ENCODE measurements around the gene BOLA1.

The BOLA1 gene

DNA sequence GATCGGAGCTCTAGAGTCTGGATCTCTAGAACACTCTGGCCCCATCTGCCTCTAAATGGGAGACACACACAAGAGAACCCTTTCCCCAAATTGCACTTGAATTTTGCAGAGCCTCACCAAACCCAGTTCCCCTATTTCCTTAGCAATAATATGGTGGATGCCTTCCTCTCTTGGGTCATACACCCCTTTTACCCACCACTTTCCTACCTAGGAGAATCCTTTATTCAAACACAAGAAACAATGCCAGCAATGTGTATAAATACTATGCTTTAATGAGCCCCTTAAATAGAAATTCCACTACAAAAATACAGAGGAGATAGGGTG is 29.0 kb downstream of the BOLA1 start:
- no peak for TF ChIP-seq TAF1 (IDR thresholded peaks at IDR 0.05; ENCODE audit: borderline replicate concordance, insufficient read depth, low read length)
- TF ChIP-seq REST (IDR thresholded peaks at IDR 0.05; ENCODE audit: insufficient read depth in 1 of 2, low read depth in 2 of 2, low read length in 2 of 2), result no peak

GRCh38 chr1:149929856-149930255 is 30.5 kb downstream of the BOLA1 start:
- no peak for TF ChIP-seq POLR2AphosphoS5 (IDR thresholded peaks at IDR 0.05; ENCODE audit: low read depth, low read length)
- no peak for TF ChIP-seq FOXP2 (optimal IDR thresholded peaks at IDR 0.05; ENCODE audit: borderline replicate concordance, extremely low read depth, extremely low read length, insufficient read depth)
- no peak for TF ChIP-seq REST (IDR thresholded peaks at IDR 0.05; ENCODE audit: insufficient read depth in 1 of 2, low read depth in 2 of 2, low read length in 2 of 2)
- no peak for TF ChIP-seq SIN3A (IDR thresholded peaks at IDR 0.05; ENCODE audit: borderline replicate concordance, insufficient read depth, low read length)

DNA sequence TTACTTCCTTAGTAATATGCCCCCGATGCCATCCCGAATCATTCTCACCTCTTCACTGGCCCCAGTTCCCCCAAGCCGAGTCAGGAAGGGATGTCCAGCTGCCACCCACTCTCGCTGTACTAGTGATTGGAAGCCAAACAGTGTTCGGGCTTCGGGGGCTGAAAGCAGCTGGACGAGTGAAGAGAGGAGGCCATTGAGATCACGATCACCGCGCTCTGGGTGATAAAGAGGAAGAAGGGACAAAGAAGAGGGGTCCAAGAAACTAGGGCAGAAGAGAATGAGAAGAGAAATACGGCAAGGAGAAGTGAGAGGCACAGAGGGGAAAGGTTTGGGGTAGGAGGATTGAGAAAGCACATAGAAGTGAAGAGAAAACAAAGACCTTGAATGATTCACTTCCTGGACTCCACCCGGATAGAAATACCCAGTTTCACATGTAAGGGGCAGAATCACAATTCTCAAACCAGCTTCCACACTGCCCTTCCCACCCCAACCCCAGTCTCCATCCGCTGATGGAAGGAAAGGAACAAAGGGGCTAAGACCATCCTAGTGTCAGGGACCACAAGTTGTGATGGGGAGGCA is 31.9 kb downstream of the BOLA1 start:
- no peak for TF ChIP-seq SIN3A (IDR thresholded peaks at IDR 0.05; ENCODE audit: borderline replicate concordance, insufficient read depth, low read length)
- TF ChIP-seq FOXP2 (optimal IDR thresholded peaks at IDR 0.05; ENCODE audit: borderline replicate concordance, extremely low read depth, extremely low read length, insufficient read depth), result no peak
- no peak for TF ChIP-seq POLR2AphosphoS5 (IDR thresholded peaks at IDR 0.05; ENCODE audit: low read depth, low read length)
- TF ChIP-seq TAF1 (IDR thresholded peaks at IDR 0.05; ENCODE audit: borderline replicate concordance, insufficient read depth, low read length), result no peak
- no peak for TF ChIP-seq REST (IDR thresholded peaks at IDR 0.05; ENCODE audit: insufficient read depth in 1 of 2, low read depth in 2 of 2, low read length in 2 of 2)

GRCh38 chr1:149932474-149932873 is 33.1 kb downstream of the BOLA1 start:
- TF ChIP-seq REST (IDR thresholded peaks at IDR 0.05; ENCODE audit: insufficient read depth in 1 of 2, low read depth in 2 of 2, low read length in 2 of 2) (no peak), TAF1 (IDR thresholded peaks at IDR 0.05; ENCODE audit: borderline replicate concordance, insufficient read depth, low read length) (no peak), FOXP2 (optimal IDR thresholded peaks at IDR 0.05; ENCODE audit: borderline replicate concordance, extremely low read depth, extremely low read length, insufficient read depth) (no peak), POLR2AphosphoS5 (IDR thresholded peaks at IDR 0.05; ENCODE audit: low read depth, low read length) (no peak), SIN3A (IDR thresholded peaks at IDR 0.05; ENCODE audit: borderline replicate concordance, insufficient read depth, low read length) (no peak)

GRCh38 chr1:149933208-149933607 is 33.8 kb downstream of the BOLA1 start:
- no peak for TF ChIP-seq SIN3A (IDR thresholded peaks at IDR 0.05; ENCODE audit: borderline replicate concordance, insufficient read depth, low read length)
- no peak for TF ChIP-seq REST (IDR thresholded peaks at IDR 0.05; ENCODE audit: insufficient read depth in 1 of 2, low read depth in 2 of 2, low read length in 2 of 2)
- TF ChIP-seq POLR2AphosphoS5 (IDR thresholded peaks at IDR 0.05; ENCODE audit: low read depth, low read length), result no peak
- TF ChIP-seq FOXP2 (optimal IDR thresholded peaks at IDR 0.05; ENCODE audit: borderline replicate concordance, extremely low read depth, extremely low read length, insufficient read depth), result no peak
- TF ChIP-seq TAF1 (IDR thresholded peaks at IDR 0.05; ENCODE audit: borderline replicate concordance, insufficient read depth, low read length), result no peak
